ENCODE results near the gene BMP5.

DNA sequence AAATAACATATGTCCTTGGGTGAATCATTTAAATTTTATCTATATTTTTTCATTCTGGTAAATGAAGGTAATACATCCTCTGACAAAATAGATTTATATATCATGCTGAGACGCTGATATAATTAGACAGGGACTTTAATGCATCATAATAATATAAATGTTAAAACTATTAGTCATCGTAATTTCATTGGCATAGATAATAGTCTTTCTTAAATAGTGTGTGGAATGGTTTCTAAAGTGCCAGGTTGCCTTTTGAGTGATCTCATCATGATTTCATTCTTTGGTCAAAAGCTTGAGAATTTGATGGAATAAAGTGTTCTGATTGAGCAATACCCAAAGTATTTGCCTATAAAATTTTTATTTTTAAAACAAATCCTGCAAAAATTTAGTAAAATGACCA, 43.2 kb upstream of the BMP5 start:
- TF ChIP-seq, protein P1, sequence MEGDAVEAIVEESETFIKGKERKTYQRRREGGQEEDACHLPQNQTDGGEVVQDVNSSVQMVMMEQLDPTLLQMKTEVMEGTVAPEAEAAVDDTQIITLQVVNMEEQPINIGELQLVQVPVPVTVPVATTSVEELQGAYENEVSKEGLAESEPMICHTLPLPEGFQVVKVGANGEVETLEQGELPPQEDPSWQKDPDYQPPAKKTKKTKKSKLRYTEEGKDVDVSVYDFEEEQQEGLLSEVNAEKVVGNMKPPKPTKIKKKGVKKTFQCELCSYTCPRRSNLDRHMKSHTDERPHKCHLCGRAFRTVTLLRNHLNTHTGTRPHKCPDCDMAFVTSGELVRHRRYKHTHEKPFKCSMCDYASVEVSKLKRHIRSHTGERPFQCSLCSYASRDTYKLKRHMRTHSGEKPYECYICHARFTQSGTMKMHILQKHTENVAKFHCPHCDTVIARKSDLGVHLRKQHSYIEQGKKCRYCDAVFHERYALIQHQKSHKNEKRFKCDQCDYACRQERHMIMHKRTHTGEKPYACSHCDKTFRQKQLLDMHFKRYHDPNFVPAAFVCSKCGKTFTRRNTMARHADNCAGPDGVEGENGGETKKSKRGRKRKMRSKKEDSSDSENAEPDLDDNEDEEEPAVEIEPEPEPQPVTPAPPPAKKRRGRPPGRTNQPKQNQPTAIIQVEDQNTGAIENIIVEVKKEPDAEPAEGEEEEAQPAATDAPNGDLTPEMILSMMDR (IDR thresholded peaks at IDR 0.05; ENCODE audit: low read depth, low read length, missing input control): no peak
- TF ChIP-seq SP1 (IDR thresholded peaks at IDR 0.05) (no peak), TAF1 (conservative IDR thresholded peaks at IDR 0.05) (no peak), REST (IDR thresholded peaks at IDR 0.05) (no peak), FOXA2 (IDR thresholded peaks at IDR 0.05) (no peak), RAD21 (IDR thresholded peaks at IDR 0.05) (no peak), JUND (IDR thresholded peaks at IDR 0.05) (no peak), YY1 (IDR thresholded peaks at IDR 0.05) (no peak), GABPA (IDR thresholded peaks at IDR 0.05 in 1 of 2, conservative IDR thresholded peaks at IDR 0.05 in 1 of 2) (no peak), FOXA1 (IDR thresholded peaks at IDR 0.05) (no peak)
- TF ChIP-seq, protein P2, sequence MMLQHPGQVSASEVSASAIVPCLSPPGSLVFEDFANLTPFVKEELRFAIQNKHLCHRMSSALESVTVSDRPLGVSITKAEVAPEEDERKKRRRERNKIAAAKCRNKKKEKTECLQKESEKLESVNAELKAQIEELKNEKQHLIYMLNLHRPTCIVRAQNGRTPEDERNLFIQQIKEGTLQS (IDR thresholded peaks at IDR 0.05): no peak
- TF ChIP-seq, protein P3, sequence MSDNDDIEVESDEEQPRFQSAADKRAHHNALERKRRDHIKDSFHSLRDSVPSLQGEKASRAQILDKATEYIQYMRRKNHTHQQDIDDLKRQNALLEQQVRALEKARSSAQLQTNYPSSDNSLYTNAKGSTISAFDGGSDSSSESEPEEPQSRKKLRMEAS (IDR thresholded peaks at IDR 0.05): no peak
- TF ChIP-seq, protein P4, sequence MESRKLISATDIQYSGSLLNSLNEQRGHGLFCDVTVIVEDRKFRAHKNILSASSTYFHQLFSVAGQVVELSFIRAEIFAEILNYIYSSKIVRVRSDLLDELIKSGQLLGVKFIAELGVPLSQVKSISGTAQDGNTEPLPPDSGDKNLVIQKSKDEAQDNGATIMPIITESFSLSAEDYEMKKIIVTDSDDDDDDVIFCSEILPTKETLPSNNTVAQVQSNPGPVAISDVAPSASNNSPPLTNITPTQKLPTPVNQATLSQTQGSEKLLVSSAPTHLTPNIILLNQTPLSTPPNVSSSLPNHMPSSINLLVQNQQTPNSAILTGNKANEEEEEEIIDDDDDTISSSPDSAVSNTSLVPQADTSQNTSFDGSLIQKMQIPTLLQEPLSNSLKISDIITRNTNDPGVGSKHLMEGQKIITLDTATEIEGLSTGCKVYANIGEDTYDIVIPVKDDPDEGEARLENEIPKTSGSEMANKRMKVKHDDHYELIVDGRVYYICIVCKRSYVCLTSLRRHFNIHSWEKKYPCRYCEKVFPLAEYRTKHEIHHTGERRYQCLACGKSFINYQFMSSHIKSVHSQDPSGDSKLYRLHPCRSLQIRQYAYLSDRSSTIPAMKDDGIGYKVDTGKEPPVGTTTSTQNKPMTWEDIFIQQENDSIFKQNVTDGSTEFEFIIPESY (IDR thresholded peaks at IDR 0.05): no peak

All from liver (tissue), 3 donors.